Activated CD4-positive, alpha-beta memory T cell treated with anti-CD3 and anti-CD28 coated beads, Interleukin-2, amount 10 ng/mL, durations not matched to agents 7 days and 5 days (primary cell): ENCODE results near the gene ADK. TPM values are rescaled to one million over a fixed set of nuclear protein-coding genes. Genes with fewer than 3 reads are reported as not detected.
"Not testable (repeated sequence)": the region's sequence is repeated elsewhere in the genome, so short reads cannot be mapped to it uniquely, and the experiment has no call there.

Source experiments
- CTCF ChIA-PET: fragments of 350-600 bp; sonication (Branson Sonifier 250); formaldehyde crosslinking; loops from one replicate; lab custom pipeline; 2021; ENCODE audit warnings: antibody characterized with exemption, inconsistent platforms; lab: Charles Lee
- POLR2A ChIA-PET: fragments of 350-600 bp; sonication (Branson Sonifier 250); formaldehyde crosslinking; loops from one replicate; lab custom pipeline; 2021; ENCODE audit warnings: antibody characterized with exemption; lab: Charles Lee
- DNase-seq: peaks from one replicate; pipeline ENCODE4 v3.0.0-alpha.2; 2020
- H3K27ac Mint-ChIP-seq: one replicate; pipeline ENCODE4 v1.8.0; 2021; ENCODE audit warnings: mild to moderate bottlenecking, mixed read lengths
- H3K27me3 Mint-ChIP-seq: one replicate; pipeline ENCODE4 v1.8.0; 2021; ENCODE audit warnings: mixed read lengths
- H3K36me3 Mint-ChIP-seq: one replicate; pipeline ENCODE4 v1.8.0; 2021; ENCODE audit warnings: low read depth, mixed read lengths
- H3K4me1 Mint-ChIP-seq: one replicate; pipeline ENCODE4 v1.8.0; 2021; ENCODE audit warnings: mixed read lengths
- H3K4me3 Mint-ChIP-seq: one replicate; pipeline ENCODE4 v1.8.0; 2021; ENCODE audit warnings: mild to moderate bottlenecking, mixed read lengths
- H3K9me3 Mint-ChIP-seq: one replicate; pipeline ENCODE4 v1.8.0; 2021; ENCODE audit warnings: mixed read lengths
- total RNA-seq, 2 experiments: library from RNA; stranded (reverse); gene quantifications; one replicate each; pipeline ENCODE4 v1.2.3, GENCODE V29; 2021

The ADK gene
- total RNA-seq, 2 experiments from 2014 or later, result 29.3 to 31.8 TPM

DNA sequence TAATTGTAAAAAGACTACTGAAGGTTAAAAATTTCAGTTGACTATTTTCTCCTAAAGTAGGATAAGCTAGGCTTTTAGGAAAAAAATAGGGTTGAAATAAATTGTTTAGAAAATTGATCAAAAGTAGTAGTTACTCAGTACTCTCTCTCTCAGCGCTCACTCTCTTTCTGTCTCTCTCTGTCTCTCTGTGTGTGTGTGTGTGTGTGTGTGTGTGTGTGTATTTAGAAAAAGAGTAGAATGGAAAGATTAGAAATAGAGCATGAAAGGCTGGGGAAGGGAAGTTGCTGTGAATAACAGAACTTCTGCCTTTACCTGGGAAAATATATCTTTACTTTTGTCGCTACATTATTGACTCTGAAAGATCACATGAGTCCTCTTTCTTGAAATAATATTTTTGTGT lies 20.6 kb downstream of the ADK start:
- DNase-seq, result no peak
- ChIA-PET CTCF (interaction anchor here (0.9 kb wide), 1 partner anchor 42 kb away, joined by 3 read pairs; no protein-coding TSS in a partner anchor), POLR2A (interaction anchor here (0.6 kb wide), 1 partner anchor 9 kb away, joined by 3 read pairs; no protein-coding TSS in a partner anchor)
- peaks cover 6% of the 10 kb centered on the region for H3K4me1 Mint-ChIP-seq
- no peaks in the 10 kb centered on the region for H3K27me3 Mint-ChIP-seq
- no peak overlapping the region for H3K4me3 Mint-ChIP-seq
- no peaks in the 10 kb centered on the region for H3K36me3 Mint-ChIP-seq
- no peak overlapping the region for H3K27ac Mint-ChIP-seq
- no peaks in the 10 kb centered on the region for H3K9me3 Mint-ChIP-seq

GRCh38 chr10:74174521-74174920 lies 23.5 kb downstream of the ADK start:
- no peak overlapping the region for H3K27ac Mint-ChIP-seq
- H3K4me3 Mint-ChIP-seq, result no peak overlapping the region
- ChIA-PET POLR2A (interaction anchor here (0.6 to 1.7 kb wide), 4 partner anchors 8 to 217 kb away, joined by 3 to 8 read pairs (median 3); partner anchors contain the start of genes ADK and AP3M1), CTCF (interaction anchor here (0.5 to 1.5 kb wide), 5 partner anchors 9 to 70 kb away, joined by 3 to 4 read pairs (median 3); partner anchors contain the start of gene ADK)
- H3K27me3 Mint-ChIP-seq, result no peaks in the 10 kb centered on the region
- no peaks in the 10 kb centered on the region for H3K9me3 Mint-ChIP-seq
- peaks cover 29% of the 10 kb centered on the region for H3K4me1 Mint-ChIP-seq
- no peak for DNase-seq
- H3K36me3 Mint-ChIP-seq, result no peaks in the 10 kb centered on the region

GRCh38 chr10:74175510-74176379 lies 24.7 kb downstream of the ADK start:
- Mint-ChIP-seq H3K27me3 (no peaks in the 10 kb centered on the region), H3K36me3 (no peaks in the 10 kb centered on the region), H3K9me3 (no peaks in the 10 kb centered on the region), H3K4me1 (peaks cover 34% of the 10 kb centered on the region), H3K27ac (peak overlapping the region; percentile 90), H3K4me3 (peak overlapping the region; percentile 93)
- DNase-seq, result no peak
- POLR2A ChIA-PET, result interaction anchor here (0.8 to 1.8 kb wide), 18 partner anchors 8 to 1059 kb away, joined by 3 to 34 read pairs (median 4); partner anchors contain the start of genes ADK, AP3M1 and VDAC2
- CTCF ChIA-PET, result interaction anchor here (1.0 to 1.7 kb wide), 5 partner anchors 8 to 68 kb away, joined by 3 to 5 read pairs (median 3); no protein-coding TSS in a partner anchor

DNA sequence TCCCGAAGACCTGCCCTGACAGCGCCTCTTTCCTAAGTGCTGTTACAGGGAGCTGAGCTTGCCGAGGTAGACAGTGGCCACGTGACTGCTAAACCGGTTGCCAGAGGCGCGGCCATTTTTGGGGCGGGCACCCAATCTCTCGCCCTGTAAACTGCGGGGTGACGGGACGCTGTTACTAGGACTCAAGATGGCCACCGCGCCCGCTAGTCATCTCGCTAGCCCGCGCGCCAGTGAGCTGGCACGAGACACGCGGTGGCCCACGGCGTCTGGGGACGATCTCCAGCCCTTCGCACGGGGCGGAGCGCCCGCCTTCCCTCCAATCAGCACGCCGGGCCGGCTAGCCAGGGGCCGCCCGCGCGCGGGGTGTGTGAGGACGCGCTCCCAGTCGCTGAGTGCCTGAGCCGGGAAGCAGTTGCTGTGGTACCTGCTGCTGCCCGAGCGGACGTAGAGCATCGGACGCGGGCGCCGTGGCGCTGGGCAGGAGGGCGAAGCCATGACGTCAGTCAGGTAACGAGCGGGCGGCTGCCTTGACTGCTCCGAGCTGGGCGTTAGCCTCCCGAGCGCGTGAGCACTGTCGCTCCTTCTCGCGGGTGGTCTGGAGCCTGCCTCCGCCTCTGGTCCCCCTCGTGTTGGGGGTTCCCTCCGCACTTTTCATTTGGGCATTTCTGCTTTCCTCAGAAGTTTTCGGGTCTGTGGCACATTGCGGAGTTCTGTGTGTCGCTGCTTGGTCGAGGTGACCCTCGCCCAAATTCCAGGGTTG lies 25.5 kb downstream of the ADK start:
- Mint-ChIP-seq H3K36me3 (no peaks in the 10 kb centered on the region), H3K27ac (peak overlapping the region; percentile 90), H3K4me1 (peaks cover 41% of the 10 kb centered on the region), H3K9me3 (no peaks in the 10 kb centered on the region), H3K27me3 (no peaks in the 10 kb centered on the region), H3K4me3 (peak overlapping the region; percentile 93)
- ChIA-PET CTCF (interaction anchor here (1.0 to 1.7 kb wide), 4 partner anchors 9 to 30 kb away, joined by 3 to 5 read pairs (median 3); no protein-coding TSS in a partner anchor), POLR2A (interaction anchor here (0.7 to 1.8 kb wide), 18 partner anchors 9 to 1059 kb away, joined by 3 to 34 read pairs (median 4); partner anchors contain the start of genes ADK, AP3M1 and VDAC2)
- DNase-seq, result peak; percentile 98

- H3K36me3 Mint-ChIP-seq, result no peaks in the 10 kb centered on the region
- H3K9me3 Mint-ChIP-seq, result no peaks in the 10 kb centered on the region
- H3K4me1 Mint-ChIP-seq, result peaks cover 46% of the 10 kb centered on the region
- peak overlapping the region; percentile 93 for H3K4me3 Mint-ChIP-seq
- ChIA-PET CTCF (interaction anchor here (0.7 to 1.7 kb wide), 2 partner anchors 12 to 33 kb away, joined by 4 to 5 read pairs; no protein-coding TSS in a partner anchor), POLR2A (interaction anchor here (0.9 to 1.9 kb wide), 11 partner anchors 10 to 381 kb away, joined by 3 to 34 read pairs (median 9); partner anchors contain the start of genes ADK and AP3M1)
- DNase-seq, result peak; percentile 44
- no peaks in the 10 kb centered on the region for H3K27me3 Mint-ChIP-seq
- H3K27ac Mint-ChIP-seq, result peak overlapping the region; percentile 90
These were observed 26.2 kb downstream of the ADK start for GRCh38 chr10:74177140-74177677.

DNA sequence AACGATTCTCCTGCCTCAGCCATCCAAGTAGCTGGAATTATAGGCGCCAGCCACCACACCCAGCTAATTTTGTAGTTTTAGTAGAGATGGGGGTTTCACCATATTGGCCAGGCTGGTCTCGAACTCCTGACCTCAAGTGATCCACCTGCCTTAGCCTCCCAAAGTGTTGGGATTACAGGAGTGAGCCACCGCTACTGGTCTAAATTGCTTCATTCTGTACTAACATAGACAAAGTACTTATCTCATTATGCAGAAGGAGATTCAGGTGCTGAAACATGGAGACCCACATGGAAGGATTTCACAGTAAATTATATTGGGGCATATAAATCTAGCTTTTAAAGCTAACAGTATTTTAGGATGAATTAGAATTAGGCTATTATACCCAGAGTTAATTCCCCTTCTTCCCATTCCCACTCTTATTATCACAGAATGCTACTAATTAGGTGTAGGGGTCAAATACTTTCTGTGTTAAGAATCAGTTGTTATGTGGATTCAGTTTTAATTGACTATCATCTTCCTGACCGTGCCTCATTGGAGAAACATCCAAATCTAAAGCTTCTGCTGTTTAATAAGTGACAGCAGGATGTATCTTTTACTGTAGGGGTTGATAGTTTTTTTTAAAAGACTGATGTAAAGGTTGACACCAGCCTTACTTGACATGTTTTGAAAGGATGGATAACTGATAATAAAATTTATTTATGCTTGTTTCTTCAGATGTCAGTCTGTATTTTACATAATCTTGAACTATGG lies 27.2 kb downstream of the ADK start:
- DNase-seq, result no peak
- ChIA-PET POLR2A (interaction anchor here (0.8 to 1.9 kb wide), 7 partner anchors 9 to 49 kb away, joined by 3 to 11 read pairs (median 5); partner anchors contain the start of genes ADK and AP3M1), CTCF (interaction anchor here (0.7 to 1.2 kb wide), 3 partner anchors 12 to 56 kb away, joined by 4 to 7 read pairs (median 4); no protein-coding TSS in a partner anchor)
- Mint-ChIP-seq H3K36me3 (no peaks in the 10 kb centered on the region), H3K27me3 (no peaks in the 10 kb centered on the region), H3K4me3 (peak overlapping the region; percentile 93), H3K4me1 (peaks cover 49% of the 10 kb centered on the region), H3K27ac (no peak overlapping the region), H3K9me3 (no peaks in the 10 kb centered on the region)

DNA sequence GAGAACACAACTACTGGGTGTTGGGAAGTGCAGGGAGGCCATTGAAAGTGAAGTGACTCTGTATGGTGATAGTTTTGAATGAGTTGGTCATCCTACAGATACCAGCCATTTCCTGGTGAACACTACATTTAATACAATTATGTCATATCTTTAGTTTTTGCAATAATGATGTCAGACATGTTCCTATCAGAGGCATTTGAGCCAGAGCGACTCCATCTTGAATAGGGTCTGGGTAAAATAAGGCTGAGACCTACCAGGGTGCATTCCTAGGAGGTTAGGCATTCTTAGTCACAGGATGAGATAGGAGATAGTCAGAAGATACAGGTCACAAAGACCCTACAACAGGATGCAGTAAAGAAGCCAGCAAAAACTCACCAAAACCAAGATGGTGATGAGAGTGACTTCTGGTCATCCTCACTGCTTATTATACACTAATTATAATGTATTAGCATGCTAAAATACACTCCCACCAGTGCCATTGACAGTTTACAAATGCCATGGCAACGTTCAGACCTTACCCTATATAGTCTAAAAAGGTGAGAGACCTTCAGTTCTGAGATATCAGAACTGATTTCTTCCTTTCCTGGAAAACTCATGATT lies 28.2 kb downstream of the ADK start:
- Mint-ChIP-seq H3K36me3 (no peaks in the 10 kb centered on the region), H3K4me1 (peaks cover 49% of the 10 kb centered on the region), H3K9me3 (no peaks in the 10 kb centered on the region), H3K27ac (peak overlapping the region; percentile 24), H3K4me3 (no peak overlapping the region), H3K27me3 (no peaks in the 10 kb centered on the region)
- ChIA-PET POLR2A (interaction anchor here (0.8 to 1.9 kb wide), 6 partner anchors 9 to 28 kb away, joined by 3 to 11 read pairs (median 6); partner anchors contain the start of genes ADK and AP3M1), CTCF (interaction anchor here (1.0 to 1.2 kb wide), 2 partner anchors 11 to 55 kb away, joined by 4 to 7 read pairs; no protein-coding TSS in a partner anchor)
- DNase-seq, result no peak

GRCh38 chr10:74186678-74187077 lies 35.7 kb downstream of the ADK start:
- DNase-seq, result no peak
- POLR2A ChIA-PET, result no interaction called here
- peaks cover 3% of the 10 kb centered on the region for H3K36me3 Mint-ChIP-seq
- no peaks in the 10 kb centered on the region for H3K27me3 Mint-ChIP-seq
- peaks cover 35% of the 10 kb centered on the region for H3K4me1 Mint-ChIP-seq
- no peaks in the 10 kb centered on the region for H3K9me3 Mint-ChIP-seq
- CTCF ChIA-PET, result no interaction called here
- no peak overlapping the region for H3K27ac Mint-ChIP-seq
- H3K4me3 Mint-ChIP-seq, result no peak overlapping the region

- no peaks in the 10 kb centered on the region for H3K27me3 Mint-ChIP-seq
- H3K36me3 Mint-ChIP-seq, result peaks cover 3% of the 10 kb centered on the region
- H3K9me3 Mint-ChIP-seq, result no peaks in the 10 kb centered on the region
- DNase-seq, result no peak
- peaks cover 31% of the 10 kb centered on the region for H3K4me1 Mint-ChIP-seq
- no peak overlapping the region for H3K4me3 Mint-ChIP-seq
- CTCF ChIA-PET, result interaction anchor here (1.0 kb wide), 1 partner anchor 11 kb away, joined by 3 read pairs; no protein-coding TSS in a partner anchor
- POLR2A ChIA-PET, result no interaction called here
- no peak overlapping the region for H3K27ac Mint-ChIP-seq
These were observed 36.2 kb downstream of the ADK start for GRCh38 chr10:74187237-74187636.

DNA sequence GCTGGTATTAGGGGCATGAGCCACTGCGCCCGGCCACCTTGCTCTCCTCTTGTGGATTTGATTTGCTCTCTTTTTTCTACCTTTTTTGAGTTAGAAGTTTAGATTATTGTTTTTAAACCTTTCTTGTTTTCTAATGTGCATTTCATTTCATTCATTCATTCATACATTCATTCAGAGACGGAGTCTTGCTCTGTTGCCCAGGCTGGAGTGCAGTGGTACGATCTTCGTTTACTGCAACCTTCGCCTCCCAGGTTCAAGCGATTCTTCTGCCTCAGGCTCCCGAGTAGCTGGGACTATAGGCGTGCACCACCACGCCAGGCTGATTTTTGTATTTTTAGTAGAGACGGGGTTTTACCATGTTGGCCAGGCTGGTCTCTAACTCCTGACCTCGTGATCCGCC lies 37.6 kb downstream of the ADK start:
- H3K27me3 Mint-ChIP-seq, H3K27ac Mint-ChIP-seq, H3K9me3 Mint-ChIP-seq, H3K4me3 Mint-ChIP-seq, DNase-seq, H3K36me3 Mint-ChIP-seq: not testable (repeated sequence)
- H3K4me1 Mint-ChIP-seq, result peaks cover 34% of the 10 kb centered on the region
- CTCF ChIA-PET, result interaction anchor here (3.5 kb wide), 1 partner anchor 25 kb away, joined by 19 read pairs; no protein-coding TSS in a partner anchor
- POLR2A ChIA-PET, result interaction anchor here (2.0 to 2.6 kb wide), 3 partner anchors 10 to 38 kb away, joined by 8 to 15 read pairs (median 11); partner anchors contain the start of genes ADK and AP3M1

- Mint-ChIP-seq H3K36me3 (peaks cover 6% of the 10 kb centered on the region), H3K4me3 (peak overlapping the region; percentile 38), H3K4me1 (peaks cover 45% of the 10 kb centered on the region), H3K27me3 (no peaks in the 10 kb centered on the region), H3K9me3 (no peaks in the 10 kb centered on the region), H3K27ac (peak overlapping the region; percentile 84)
- CTCF ChIA-PET, result interaction anchor here (0.6 to 3.5 kb wide), 5 partner anchors 11 to 549 kb away, joined by 3 to 19 read pairs (median 4); no protein-coding TSS in a partner anchor
- peak; percentile 29 for DNase-seq
- POLR2A ChIA-PET, result interaction anchor here (0.8 to 2.6 kb wide), 7 partner anchors 12 to 40 kb away, joined by 3 to 15 read pairs (median 3); partner anchors contain the start of genes ADK and AP3M1
These were observed 39.0 kb downstream of the ADK start for GRCh38 chr10:74189999-74190421.
